H54 (cell line): ENCODE data around the gene LPP.
A peak's percentile ranks its signal among the peaks of the same experiment; 100 is the strongest.

Experiments used
- DNase-seq: peaks from one replicate; pipeline ENCODE4 v3.0.0; 2011; ENCODE audit warnings: low spot score, mixed read lengths; ENCODE audit not compliant: insufficient read length
- FAIRE-seq: peaks from 3 replicates; lab custom pipeline; 2011; peaks lifted over from hg19 to GRCh38; lab: Jason Lieb, UNC
- POLR2A ChIP-seq: IDR thresholded peaks from 2 replicates; pipeline ENCODE4 v1.6.1; 2011; ENCODE audit warnings: low read depth, mild to moderate bottlenecking, low read length

LPP gene

GRCh38 chr3:188749010-188749617 is 595.2 kb downstream of the LPP start:
- FAIRE-seq (peak; percentile 48), DNase-seq (peak; percentile 2)
- TF ChIP-seq POLR2A, result no peak

- no peak for FAIRE-seq
Measured at GRCh38 chr3:188749830-188750229, 595.9 kb downstream of the LPP start.

GRCh38 chr3:188750617-188751016 is 596.7 kb downstream of the LPP start:
- DNase-seq (no peak), FAIRE-seq (no peak)
- no peak for TF ChIP-seq POLR2A

More at GRCh38 chr3:188749830-188750229, 595.9 kb downstream of the LPP start:
- TF ChIP-seq POLR2A, result no peak
- no peak for DNase-seq

GRCh38 chr3:188752850-188753249 is 598.9 kb downstream of the LPP start:
- no peak for FAIRE-seq
- no peak for TF ChIP-seq POLR2A
- DNase-seq, result no peak

- FAIRE-seq (no peak), DNase-seq (no peak)
Measured at GRCh38 chr3:188754267-188754666, 600.3 kb downstream of the LPP start.

GRCh38 chr3:188756241-188756640 is 602.3 kb downstream of the LPP start:
- DNase-seq, result no peak
- TF ChIP-seq POLR2A, result no peak
- no peak for FAIRE-seq

More at GRCh38 chr3:188754267-188754666, 600.3 kb downstream of the LPP start:
- TF ChIP-seq POLR2A, result no peak

GRCh38 chr3:188759336-188760005 is 605.5 kb downstream of the LPP start:
- TF ChIP-seq POLR2A, result no peak
- DNase-seq (no peak), FAIRE-seq (no peak)

- FAIRE-seq, result peak; percentile 76
- no peak for DNase-seq
Measured at GRCh38 chr3:188760408-188760807, 606.5 kb downstream of the LPP start.

GRCh38 chr3:188761439-188761838 is 607.5 kb downstream of the LPP start:
- TF ChIP-seq POLR2A, result no peak
- DNase-seq (no peak), FAIRE-seq (no peak)

More at GRCh38 chr3:188760408-188760807, 606.5 kb downstream of the LPP start:
- no peak for TF ChIP-seq POLR2A

- no peak for FAIRE-seq
- no peak for TF ChIP-seq POLR2A
Measured at GRCh38 chr3:188761964-188762363, 608.0 kb downstream of the LPP start.

GRCh38 chr3:188764609-188765008 is 610.7 kb downstream of the LPP start:
- DNase-seq (no peak), FAIRE-seq (no peak)
- TF ChIP-seq POLR2A, result no peak

More at GRCh38 chr3:188761964-188762363, 608.0 kb downstream of the LPP start:
- no peak for DNase-seq

GRCh38 chr3:188769831-188770230 is 615.9 kb downstream of the LPP start:
- DNase-seq (no peak), FAIRE-seq (no peak)
- no peak for TF ChIP-seq POLR2A

- FAIRE-seq (peak; percentile 48), DNase-seq (no peak)
- TF ChIP-seq POLR2A, result no peak
Measured at GRCh38 chr3:188772886-188773285, 618.9 kb downstream of the LPP start.

GRCh38 chr3:188775412-188775811 is 621.5 kb downstream of the LPP start:
- no peak for FAIRE-seq

GRCh38 chr3:188776447-188776846 is 622.5 kb downstream of the LPP start:
- TF ChIP-seq POLR2A, result no peak
- FAIRE-seq (peak; percentile 70), DNase-seq (no peak)

More at GRCh38 chr3:188775412-188775811, 621.5 kb downstream of the LPP start:
- no peak for TF ChIP-seq POLR2A
- DNase-seq, result no peak
